ENCODE measurements around the gene C16orf87. TPM values are rescaled to one million over a fixed set of nuclear protein-coding genes. Genes with fewer than 3 reads are reported as not detected.

The C16orf87 gene
- total RNA-seq, 1 experiment from 2014 or later: 10.2 TPM

DNA sequence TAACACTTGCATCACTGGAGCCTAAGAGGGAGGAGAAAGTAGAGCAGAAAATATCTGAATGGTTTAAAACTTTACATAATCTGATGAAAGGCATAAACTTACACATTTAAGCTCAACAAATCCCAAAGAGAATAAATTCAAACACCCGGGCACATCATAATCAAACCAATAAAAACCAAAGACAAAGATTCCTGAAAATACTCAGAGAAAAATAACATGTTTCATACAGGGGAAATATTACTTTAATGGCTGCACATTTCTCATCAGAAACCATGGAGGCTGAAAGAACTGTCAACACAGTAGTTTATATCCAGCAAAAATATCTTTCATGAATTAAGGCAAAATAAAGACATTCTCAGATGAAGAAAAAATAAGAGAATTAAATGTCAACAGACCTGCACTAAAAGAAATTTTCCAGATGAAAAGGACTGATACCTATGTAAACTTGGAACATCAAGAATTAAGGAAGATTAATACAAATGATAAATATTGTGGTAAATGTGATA is 34.2 kb downstream of the C16orf87 start:
- H4K20me1 ChIP-seq (ENCODE audit: insufficient read depth): no peaks in the 10 kb centered on the region
- no peaks in the 10 kb centered on the region for H3K79me2 ChIP-seq (ENCODE audit: insufficient read depth, low read length)
- no peak overlapping the region for H3K27ac ChIP-seq (ENCODE audit: low read depth, low read length)
- no peak overlapping the region for H3K4me3 ChIP-seq (replicated peaks in 1 of 2; ENCODE audit: low read depth in 1 of 2, low read length in 2 of 2)
- BruUV-seq (replicated peaks): no TSS peak
- H2AFZ ChIP-seq (ENCODE audit: low read depth, low read length, poor library complexity, severe bottlenecking): no peak overlapping the region
- no peaks in the 10 kb centered on the region for H3K9me2 ChIP-seq (ENCODE audit: insufficient read depth)
- ATAC-seq: no peak
- no peak overlapping the region for H3K4me2 ChIP-seq (ENCODE audit: low read length)
- TF ChIP-seq ELF1 (IDR thresholded peaks at IDR 0.05; ENCODE audit: borderline replicate concordance, low read depth) (no peak), CEBPB (IDR thresholded peaks at IDR 0.05; ENCODE audit: low read depth) (no peak), JUND (IDR thresholded peaks at IDR 0.05) (no peak), FOSL1 (IDR thresholded peaks at IDR 0.05; ENCODE audit: low read depth) (no peak), CBX3 (IDR thresholded peaks at IDR 0.05; ENCODE audit: low read depth) (no peak), SP1 (IDR thresholded peaks at IDR 0.05; ENCODE audit: low read depth) (no peak), POLR2AphosphoS5 (IDR thresholded peaks at IDR 0.05; ENCODE audit: low read depth, low read length) (no peak), EZH2phosphoT487 (IDR thresholded peaks at IDR 0.05; ENCODE audit: borderline replicate concordance) (no peak), ZNF274 (IDR thresholded peaks at IDR 0.05; ENCODE audit: low read depth, low read length) (no peak), TCF7L2 (IDR thresholded peaks at IDR 0.05; ENCODE audit: borderline replicate concordance, extremely low read depth, insufficient read depth, insufficient read length) (no peak)
- TF ChIP-seq, protein P1, sequence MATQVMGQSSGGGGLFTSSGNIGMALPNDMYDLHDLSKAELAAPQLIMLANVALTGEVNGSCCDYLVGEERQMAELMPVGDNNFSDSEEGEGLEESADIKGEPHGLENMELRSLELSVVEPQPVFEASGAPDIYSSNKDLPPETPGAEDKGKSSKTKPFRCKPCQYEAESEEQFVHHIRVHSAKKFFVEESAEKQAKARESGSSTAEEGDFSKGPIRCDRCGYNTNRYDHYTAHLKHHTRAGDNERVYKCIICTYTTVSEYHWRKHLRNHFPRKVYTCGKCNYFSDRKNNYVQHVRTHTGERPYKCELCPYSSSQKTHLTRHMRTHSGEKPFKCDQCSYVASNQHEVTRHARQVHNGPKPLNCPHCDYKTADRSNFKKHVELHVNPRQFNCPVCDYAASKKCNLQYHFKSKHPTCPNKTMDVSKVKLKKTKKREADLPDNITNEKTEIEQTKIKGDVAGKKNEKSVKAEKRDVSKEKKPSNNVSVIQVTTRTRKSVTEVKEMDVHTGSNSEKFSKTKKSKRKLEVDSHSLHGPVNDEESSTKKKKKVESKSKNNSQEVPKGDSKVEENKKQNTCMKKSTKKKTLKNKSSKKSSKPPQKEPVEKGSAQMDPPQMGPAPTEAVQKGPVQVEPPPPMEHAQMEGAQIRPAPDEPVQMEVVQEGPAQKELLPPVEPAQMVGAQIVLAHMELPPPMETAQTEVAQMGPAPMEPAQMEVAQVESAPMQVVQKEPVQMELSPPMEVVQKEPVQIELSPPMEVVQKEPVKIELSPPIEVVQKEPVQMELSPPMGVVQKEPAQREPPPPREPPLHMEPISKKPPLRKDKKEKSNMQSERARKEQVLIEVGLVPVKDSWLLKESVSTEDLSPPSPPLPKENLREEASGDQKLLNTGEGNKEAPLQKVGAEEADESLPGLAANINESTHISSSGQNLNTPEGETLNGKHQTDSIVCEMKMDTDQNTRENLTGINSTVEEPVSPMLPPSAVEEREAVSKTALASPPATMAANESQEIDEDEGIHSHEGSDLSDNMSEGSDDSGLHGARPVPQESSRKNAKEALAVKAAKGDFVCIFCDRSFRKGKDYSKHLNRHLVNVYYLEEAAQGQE (IDR thresholded peaks at IDR 0.05; ENCODE audit: low read depth): no peak
- TF ChIP-seq, protein P2, sequence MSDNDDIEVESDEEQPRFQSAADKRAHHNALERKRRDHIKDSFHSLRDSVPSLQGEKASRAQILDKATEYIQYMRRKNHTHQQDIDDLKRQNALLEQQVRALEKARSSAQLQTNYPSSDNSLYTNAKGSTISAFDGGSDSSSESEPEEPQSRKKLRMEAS (IDR thresholded peaks at IDR 0.05): no peak
- TF ChIP-seq, protein P3, sequence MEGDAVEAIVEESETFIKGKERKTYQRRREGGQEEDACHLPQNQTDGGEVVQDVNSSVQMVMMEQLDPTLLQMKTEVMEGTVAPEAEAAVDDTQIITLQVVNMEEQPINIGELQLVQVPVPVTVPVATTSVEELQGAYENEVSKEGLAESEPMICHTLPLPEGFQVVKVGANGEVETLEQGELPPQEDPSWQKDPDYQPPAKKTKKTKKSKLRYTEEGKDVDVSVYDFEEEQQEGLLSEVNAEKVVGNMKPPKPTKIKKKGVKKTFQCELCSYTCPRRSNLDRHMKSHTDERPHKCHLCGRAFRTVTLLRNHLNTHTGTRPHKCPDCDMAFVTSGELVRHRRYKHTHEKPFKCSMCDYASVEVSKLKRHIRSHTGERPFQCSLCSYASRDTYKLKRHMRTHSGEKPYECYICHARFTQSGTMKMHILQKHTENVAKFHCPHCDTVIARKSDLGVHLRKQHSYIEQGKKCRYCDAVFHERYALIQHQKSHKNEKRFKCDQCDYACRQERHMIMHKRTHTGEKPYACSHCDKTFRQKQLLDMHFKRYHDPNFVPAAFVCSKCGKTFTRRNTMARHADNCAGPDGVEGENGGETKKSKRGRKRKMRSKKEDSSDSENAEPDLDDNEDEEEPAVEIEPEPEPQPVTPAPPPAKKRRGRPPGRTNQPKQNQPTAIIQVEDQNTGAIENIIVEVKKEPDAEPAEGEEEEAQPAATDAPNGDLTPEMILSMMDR (IDR thresholded peaks at IDR 0.05 in 2 of 3, conservative IDR thresholded peaks at IDR 0.05 in 1 of 3; ENCODE audit: borderline replicate concordance in 1 of 3, insufficient read depth in 1 of 3, low read depth in 2 of 3, low read length in 2 of 3): no peak
- no peaks in the 10 kb centered on the region for H3K27me3 ChIP-seq (ENCODE audit: insufficient read depth, low read length)
- H3K9me3 ChIP-seq (ENCODE audit: control insufficient read depth in 1 of 2, insufficient read depth in 1 of 2, low read depth in 1 of 2, low read length in 2 of 2): no peaks in the 10 kb centered on the region
- H3K36me3 ChIP-seq (ENCODE audit: control insufficient read depth in 1 of 2, insufficient read depth in 2 of 2, low read length in 2 of 2): no peaks in the 10 kb centered on the region; a peak in 1 of 4 replicates
- DNase-seq (ENCODE audit: low read depth, low spot score): no peak
- RAD21 ChIA-PET (ENCODE audit: low non-redundant PET in 1 of 2, low total read pairs in 2 of 2, uncharacterized antibody in 2 of 2, unreplicated experiment in 2 of 2): no interaction called here
- POLR2A ChIA-PET: interaction anchor here (0.6 kb wide), 1 partner anchor 13 kb away, joined by 3 read pairs; no protein-coding TSS in a partner anchor
- H3K9ac ChIP-seq (ENCODE audit: low read length): no peak overlapping the region
- intact Hi-C loops (cut with micrococcal nuclease): loop anchor here (2.0 kb wide), 1 partner anchor 124 kb away; no protein-coding TSS in a partner anchor
- no peaks in the 10 kb centered on the region for H3K4me1 ChIP-seq (ENCODE audit: control insufficient read depth in 1 of 2, insufficient read depth in 2 of 2, low read length in 2 of 2)
- CTCF ChIA-PET: no interaction called here

Measured in HCT116 (cell line).